GM12878 (cell line): ENCODE measurements around the gene MYCN.

Experiments used
- CREB1 ChIP-seq: IDR thresholded peaks from 2 replicates; pipeline ENCODE4 v1.6.1; 2012; ENCODE audit warnings: low read depth, mild to moderate bottlenecking, inconsistent platforms
- CTCF ChIP-seq, 3 experiments: IDR thresholded peaks in 2 of 3; conservative IDR thresholded peaks in 1 of 3; 2 replicates each; pipeline ENCODE4 v1.5.1; 2011; ENCODE audit warnings: low read depth in 3 of 3, low read length in 3 of 3, mild to moderate bottlenecking in 3 of 3, control low read depth in 2 of 3, moderate library complexity in 2 of 3, inconsistent platforms in 1 of 3, mixed read lengths in 1 of 3; ENCODE audit not compliant: control insufficient read depth in 2 of 3, insufficient read depth in 1 of 3; ENCODE audit errors: extremely low read depth in 1 of 3
- FOXK2 ChIP-seq: fragments of 450-650 bp; IDR thresholded peaks from 2 replicates; pipeline ENCODE4 v1.6.1; 2017; ENCODE audit warnings: mild to moderate bottlenecking, moderate library complexity
- MAX ChIP-seq: IDR thresholded peaks from 2 replicates; pipeline ENCODE4 v1.6.1; 2012; ENCODE audit warnings: low read depth, low read length, improper control_type of control experiment
- PBX3 ChIP-seq: IDR thresholded peaks from 2 replicates; pipeline ENCODE4 v1.6.1; 2011; ENCODE audit warnings: mild to moderate bottlenecking, low read depth, low read length, moderate library complexity; ENCODE audit not compliant: insufficient replicate concordance

GRCh38 chr2:15988733-15989132 is 48.4 kb downstream of the MYCN start:
- TF ChIP-seq MAX (no peak), CREB1 (no peak), CTCF (IDR thresholded peaks at IDR 0.05 in 2 of 3, conservative IDR thresholded peaks at IDR 0.05 in 1 of 3; ENCODE audit: control insufficient read depth in 2 of 3, extremely low read depth in 1 of 3, insufficient read depth in 1 of 3, low read depth in 3 of 3, low read length in 3 of 3) (no peak), FOXK2 (no peak), PBX3 (no peak)
